ENCODE measurements around the gene CEACAM6.
"Not testable (repeated sequence)": the region's sequence is repeated elsewhere in the genome, so short reads cannot be mapped to it uniquely, and the experiment has no call there.

DNA sequence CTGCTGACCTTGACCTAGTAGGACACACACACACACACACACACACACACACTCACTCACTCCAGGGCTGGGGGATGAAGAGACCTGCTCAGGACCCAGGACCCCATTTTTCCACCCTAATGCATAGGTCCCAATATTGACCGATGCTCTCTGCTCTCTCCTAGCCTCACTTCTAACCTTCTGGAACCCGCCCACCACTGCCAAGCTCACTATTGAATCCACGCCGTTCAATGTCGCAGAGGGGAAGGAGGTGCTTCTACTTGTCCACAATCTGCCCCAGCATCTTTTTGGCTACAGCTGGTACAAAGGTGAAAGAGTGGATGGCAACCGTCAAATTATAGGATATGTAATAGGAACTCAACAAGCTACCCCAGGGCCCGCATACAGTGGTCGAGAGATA is 45.8 kb upstream of the CEACAM6 start:
- TF ChIP-seq POLR2A, POLR2AphosphoS5 (IDR thresholded peaks at IDR 0.05): not testable (repeated sequence)

All from spleen (tissue), 3 donors.